ENCODE results near the gene KCNIP1. TPM values are rescaled to one million over a fixed set of nuclear protein-coding genes. Genes with fewer than 3 reads are reported as not detected.

The KCNIP1 gene
- total RNA-seq, 1 experiment from 2014 or later = not detected

- TF ChIP-seq CEBPB (IDR thresholded peaks at IDR 0.05; ENCODE audit: low read depth) (peak; percentile 36; the same call in 1 of the 2 replicates), EGR1 (IDR thresholded peaks at IDR 0.05; ENCODE audit: low read depth) (no peak), ZFX (IDR thresholded peaks at IDR 0.05) (no peak), SP1 (IDR thresholded peaks at IDR 0.05; ENCODE audit: low read depth) (peak; percentile 47; the same call in 1 of the 2 replicates)
Observed at GRCh38 chr5:170614720-170615119, 110.9 kb downstream of the KCNIP1 start (continued).

- no TSS peak for BruUV-seq (replicated peaks)
- intact Hi-C loops (cut with micrococcal nuclease) = no loop called here
- Histone ChIP-seq H3K9me2 (ENCODE audit: insufficient read depth) (no peaks in the 10 kb centered on the region), H3K27me3 (ENCODE audit: insufficient read depth, low read length) (peaks cover 18% of the 10 kb centered on the region; the same call in 1 of the 2 replicates), H3K4me3 (replicated peaks in 1 of 2; ENCODE audit: low read depth in 1 of 2, low read length in 2 of 2) (no peak overlapping the region), H3K9me3 (ENCODE audit: control insufficient read depth in 1 of 2, insufficient read depth in 1 of 2, low read depth in 1 of 2, low read length in 2 of 2) (no peaks in the 10 kb centered on the region), H3K4me1 (ENCODE audit: control insufficient read depth in 1 of 2, insufficient read depth in 2 of 2, low read length in 2 of 2) (peaks cover 0 to 12% of the 10 kb centered on the region in 2 experiments; a peak in 2 of 4 replicates), H4K20me1 (ENCODE audit: insufficient read depth) (no peaks in the 10 kb centered on the region), H2AFZ (ENCODE audit: low read depth, low read length, poor library complexity, severe bottlenecking) (no peak overlapping the region), H3K27ac (ENCODE audit: low read depth, low read length) (no peak overlapping the region), H3K9ac (ENCODE audit: low read length) (no peak overlapping the region), H3K79me2 (ENCODE audit: insufficient read depth, low read length) (no peaks in the 10 kb centered on the region), H3K4me2 (ENCODE audit: low read length) (no peak overlapping the region), H3K36me3 (ENCODE audit: control insufficient read depth in 1 of 2, insufficient read depth in 2 of 2, low read length in 2 of 2) (no peaks in the 10 kb centered on the region)
- ChIA-PET POLR2A (no interaction called here), RAD21 (ENCODE audit: low non-redundant PET in 1 of 2, low total read pairs in 2 of 2, uncharacterized antibody in 2 of 2, unreplicated experiment in 2 of 2) (no interaction called here), CTCF (interaction anchor here (4.6 kb wide), 1 partner anchor 15 kb away, joined by 18 read pairs; no protein-coding TSS in a partner anchor)
- TF ChIP-seq ELF1 (IDR thresholded peaks at IDR 0.05; ENCODE audit: borderline replicate concordance, low read depth) (no peak), CEBPB (IDR thresholded peaks at IDR 0.05; ENCODE audit: low read depth) (no peak), FOSL1 (IDR thresholded peaks at IDR 0.05; ENCODE audit: low read depth) (no peak), SP1 (IDR thresholded peaks at IDR 0.05; ENCODE audit: low read depth) (no peak), CTCF (IDR thresholded peaks at IDR 0.05 in 2 of 3, conservative IDR thresholded peaks at IDR 0.05 in 1 of 3; ENCODE audit: borderline replicate concordance in 1 of 3, insufficient read depth in 1 of 3, low read depth in 2 of 3, low read length in 2 of 3) (no peak), ZNF274 (IDR thresholded peaks at IDR 0.05; ENCODE audit: low read depth, low read length) (no peak), YY1 (IDR thresholded peaks at IDR 0.05; ENCODE audit: extremely low read depth, insufficient replicate concordance, low read depth, low read length) (no peak), EZH2 (IDR thresholded peaks at IDR 0.05) (no peak), SIN3A (IDR thresholded peaks at IDR 0.05; ENCODE audit: low read depth) (no peak)
- ATAC-seq = no peak
- DNase-seq (ENCODE audit: low read depth, low spot score) = no peak
Observed at GRCh38 chr5:170617533-170618490, 114.0 kb downstream of the KCNIP1 start.
